T1000 (cell line): ENCODE results near the gene HTRA1.
A peak's percentile ranks its signal among the peaks of the same experiment; 100 is the strongest.

Experiments
- DNase-seq: peaks from one replicate; lab custom pipeline; 2025; ENCODE audit warnings: mixed read lengths; lab: John Stamatoyannopoulos, UW

Gene HTRA1

DNA sequence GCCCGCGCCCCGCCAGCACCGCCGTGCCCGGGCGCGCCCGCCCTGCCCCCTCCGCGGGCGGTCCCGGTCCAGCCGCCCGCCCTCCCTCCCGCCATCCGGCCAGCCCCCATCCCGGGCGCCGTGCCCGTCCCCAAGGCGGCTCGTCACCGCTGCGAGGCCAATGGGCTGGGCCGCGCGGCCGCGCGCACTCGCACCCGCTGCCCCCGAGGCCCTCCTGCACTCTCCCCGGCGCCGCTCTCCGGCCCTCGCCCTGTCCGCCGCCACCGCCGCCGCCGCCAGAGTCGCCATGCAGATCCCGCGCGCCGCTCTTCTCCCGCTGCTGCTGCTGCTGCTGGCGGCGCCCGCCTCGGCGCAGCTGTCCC is at the start of gene HTRA1:
TSS of gene HTRA1 (plus strand) at position 187 of the 362 bp plus-strand sequence. CDS start at position 287, 100 bp downstream.
- peak; percentile 33 for DNase-seq

DNA sequence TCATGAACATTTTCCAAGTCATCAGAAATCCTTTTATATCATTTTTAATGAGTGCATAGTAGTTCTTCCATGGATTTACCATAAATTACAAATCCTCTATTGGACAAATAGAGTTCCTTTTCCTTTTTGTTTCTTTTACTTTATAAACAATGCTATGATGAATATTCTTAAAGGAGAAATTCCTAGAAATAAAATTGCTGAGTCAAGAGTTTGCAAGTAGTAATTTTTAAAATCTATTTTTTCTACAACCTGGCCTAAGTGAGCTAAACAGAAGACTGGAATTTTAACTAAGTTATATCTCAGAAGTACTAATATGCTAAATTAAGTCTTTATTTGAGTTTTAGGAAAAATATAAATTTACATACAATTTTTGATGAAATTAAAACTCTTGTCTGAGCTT is 48.0 kb upstream of the HTRA1 start:
- DNase-seq: no peak

GRCh38 chr10:122417667-122418066 is 43.7 kb upstream of the HTRA1 start:
- DNase-seq: no peak

GRCh38 chr10:122419016-122419415 is 42.3 kb upstream of the HTRA1 start:
- no peak for DNase-seq

- DNase-seq: no peak
These were observed 41.3 kb upstream of the HTRA1 start for GRCh38 chr10:122419876-122420623.

DNA sequence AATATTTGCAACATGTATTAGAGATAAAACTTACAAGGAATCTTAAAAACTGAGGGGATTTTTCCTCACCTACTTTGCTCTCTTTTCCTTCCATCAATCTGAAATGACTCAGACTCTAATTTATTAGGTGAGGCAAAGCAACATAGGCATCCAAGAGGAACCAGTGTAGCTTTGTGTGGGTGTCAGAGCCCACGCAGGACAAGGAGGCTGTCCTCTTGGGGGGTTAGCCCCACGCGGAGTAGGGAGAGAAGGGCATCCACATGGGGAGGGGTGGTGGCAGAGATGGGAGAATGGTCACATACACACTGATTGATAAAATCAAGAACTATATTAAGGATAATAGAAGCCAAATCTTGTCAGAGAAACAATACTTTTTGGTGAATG is 40.7 kb upstream of the HTRA1 start:
- no peak for DNase-seq

- no peak for DNase-seq
These were observed 40.2 kb upstream of the HTRA1 start for GRCh38 chr10:122421054-122421625.

GRCh38 chr10:122421742-122422141 is 39.6 kb upstream of the HTRA1 start:
- no peak for DNase-seq

DNA sequence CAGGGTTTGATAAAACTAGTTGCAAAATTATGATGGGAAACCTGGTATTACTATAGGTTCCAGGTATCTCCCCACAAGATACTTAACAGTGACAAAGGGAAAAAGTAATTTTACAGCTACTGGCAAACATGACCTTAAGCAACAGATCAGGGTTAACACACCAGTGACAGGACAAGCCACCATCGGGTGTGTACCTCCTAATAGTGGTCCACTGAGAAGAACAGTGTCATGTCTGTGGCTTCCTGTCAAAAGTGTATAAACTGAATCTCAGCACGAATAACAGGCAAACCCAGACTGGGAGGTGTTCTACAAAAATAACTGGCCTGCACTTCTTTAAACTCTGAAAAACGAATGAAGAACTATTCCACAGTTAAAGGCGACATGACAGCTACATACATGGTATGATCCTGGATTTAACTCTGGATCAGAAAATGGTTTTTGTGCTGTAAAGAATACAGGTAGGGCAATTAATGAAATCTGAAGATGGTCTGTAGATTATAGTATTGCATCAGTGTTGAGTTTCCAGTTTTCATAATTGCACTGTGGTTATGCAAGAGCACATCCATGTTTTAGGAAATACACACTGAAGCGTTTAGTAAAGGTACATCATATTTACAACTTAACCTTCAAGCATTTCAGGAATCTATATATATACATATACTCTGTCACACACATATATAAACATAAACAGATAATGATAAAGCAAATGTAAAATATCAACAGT is 38.9 kb upstream of the HTRA1 start:
- DNase-seq: no peak

DNA sequence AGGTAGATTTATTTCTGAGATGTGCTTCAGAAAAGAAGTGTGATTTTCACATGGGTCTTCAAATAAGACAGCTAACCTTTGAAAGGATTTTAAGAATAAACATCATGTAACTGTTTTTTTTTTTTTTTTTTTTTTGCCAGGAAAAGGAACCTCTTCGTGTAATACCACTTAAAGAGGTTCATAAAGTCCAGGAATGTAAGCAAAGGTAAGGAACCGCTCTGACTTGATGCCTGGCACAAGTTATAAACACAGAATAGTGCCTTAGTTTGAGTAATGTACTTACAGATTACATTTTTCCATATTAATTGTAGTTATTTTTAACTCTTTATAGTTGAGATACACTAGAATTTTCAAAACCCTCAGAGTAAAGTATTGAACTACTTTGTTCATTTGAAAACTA is 37.3 kb upstream of the HTRA1 start:
- DNase-seq: no peak

DNA sequence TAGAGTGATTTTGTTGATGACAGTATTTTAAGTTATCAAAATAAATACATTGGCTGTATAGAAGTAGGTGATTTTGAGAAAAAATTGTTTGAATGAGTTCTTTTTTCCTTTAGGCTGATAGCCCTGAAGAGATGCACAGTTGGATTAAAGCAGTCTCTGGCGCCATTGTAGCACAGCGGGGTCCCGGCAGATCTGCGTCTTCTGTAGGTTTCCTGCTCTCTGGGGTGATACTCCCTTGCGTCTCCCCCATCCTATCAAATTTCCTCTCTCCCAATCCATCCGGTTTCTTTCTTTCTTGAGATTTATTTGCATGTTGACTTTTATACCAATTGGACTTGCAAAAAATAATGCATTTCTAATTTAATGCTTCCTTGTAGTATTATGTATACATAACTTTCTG is 34.5 kb upstream of the HTRA1 start:
- no peak for DNase-seq

DNA sequence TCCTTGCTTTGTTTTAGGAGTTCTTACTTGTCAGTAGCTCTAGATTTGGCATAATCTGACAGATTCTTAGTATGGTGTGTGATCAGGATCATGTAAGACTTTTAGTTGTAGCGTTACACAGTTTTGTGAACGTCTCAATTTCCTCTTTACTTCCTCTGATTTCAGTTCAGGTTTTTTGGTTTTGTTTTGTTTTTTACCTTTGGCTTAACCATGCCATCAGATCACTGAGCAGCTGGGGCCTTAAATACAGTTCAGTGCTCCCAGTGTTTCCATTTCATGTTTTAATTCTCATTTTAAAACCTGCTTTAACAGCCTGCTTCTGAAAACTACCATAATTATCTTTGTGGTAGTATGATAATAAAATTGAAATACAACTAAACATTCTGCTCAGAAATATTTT is 34.1 kb upstream of the HTRA1 start:
- DNase-seq: no peak

DNA sequence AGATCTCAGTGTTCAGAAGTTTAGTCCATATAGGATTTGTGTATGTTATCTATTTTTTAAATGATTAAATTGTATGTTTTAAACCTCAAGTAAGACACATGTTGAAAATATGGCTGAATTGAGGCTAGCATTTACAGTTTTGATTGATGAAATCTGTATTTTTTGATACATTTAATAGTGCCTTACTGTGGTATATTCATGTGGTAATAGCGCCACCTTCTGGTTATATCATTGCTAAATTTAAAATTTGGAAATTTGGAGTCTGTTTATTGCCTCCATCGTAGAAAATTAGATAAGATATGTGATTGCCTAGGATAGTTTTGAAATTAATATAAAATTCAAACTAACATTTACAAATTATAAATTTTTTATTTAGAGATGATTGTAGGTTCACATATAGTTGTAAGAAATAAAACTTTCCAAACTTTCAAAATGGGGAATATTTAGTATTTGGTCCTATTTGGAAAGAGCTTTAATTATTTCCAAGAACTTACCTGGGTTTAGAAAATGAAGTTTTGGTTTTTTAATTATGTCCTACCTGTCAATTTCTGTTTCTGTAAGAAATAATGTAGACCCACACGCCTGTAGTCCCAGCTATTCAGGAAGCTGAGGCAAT is 26.0 kb upstream of the HTRA1 start:
- DNase-seq: no peak

DNA sequence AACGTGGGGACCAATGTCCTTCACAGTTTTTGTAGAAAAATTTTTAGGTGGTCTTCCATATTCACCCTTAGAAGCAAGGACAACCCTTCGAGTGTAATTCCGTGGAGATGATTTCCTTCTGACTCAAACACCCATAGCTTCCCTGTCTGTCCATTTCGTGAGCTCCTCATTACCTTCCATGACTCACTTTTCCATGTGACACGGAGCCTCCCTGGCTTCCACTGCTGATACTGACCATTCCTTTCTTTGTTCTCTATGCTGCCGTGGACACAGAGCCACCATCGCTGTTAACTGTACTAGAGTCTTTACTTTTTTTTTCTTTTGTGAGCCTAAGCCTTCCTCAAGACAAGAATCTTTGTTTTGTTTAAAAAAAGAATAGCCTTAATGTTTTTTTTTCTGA is 19.4 kb upstream of the HTRA1 start:
- DNase-seq: no peak

DNA sequence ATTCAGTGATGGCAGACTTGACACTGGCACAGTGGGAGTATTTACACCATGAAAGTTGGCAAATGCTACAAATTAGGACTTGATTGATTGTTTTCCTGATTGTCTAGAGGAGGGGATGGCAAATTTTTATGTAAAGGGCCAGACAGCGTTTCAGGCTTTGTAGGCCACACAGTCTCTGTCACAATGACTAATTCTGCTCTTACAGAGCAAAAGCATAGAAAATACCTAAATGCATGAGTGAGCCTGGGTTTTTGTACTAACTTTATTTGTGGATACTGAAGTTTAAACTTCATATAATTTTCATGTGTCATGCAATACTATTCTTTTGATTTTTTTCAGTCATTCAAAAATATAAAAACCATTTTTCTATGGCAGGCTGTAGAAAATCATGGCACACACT is 15.9 kb upstream of the HTRA1 start:
- no peak for DNase-seq

GRCh38 chr10:122445904-122446303 is 15.4 kb upstream of the HTRA1 start:
- DNase-seq: no peak

- DNase-seq: no peak
These were observed 14.5 kb upstream of the HTRA1 start for GRCh38 chr10:122446668-122447423.

DNA sequence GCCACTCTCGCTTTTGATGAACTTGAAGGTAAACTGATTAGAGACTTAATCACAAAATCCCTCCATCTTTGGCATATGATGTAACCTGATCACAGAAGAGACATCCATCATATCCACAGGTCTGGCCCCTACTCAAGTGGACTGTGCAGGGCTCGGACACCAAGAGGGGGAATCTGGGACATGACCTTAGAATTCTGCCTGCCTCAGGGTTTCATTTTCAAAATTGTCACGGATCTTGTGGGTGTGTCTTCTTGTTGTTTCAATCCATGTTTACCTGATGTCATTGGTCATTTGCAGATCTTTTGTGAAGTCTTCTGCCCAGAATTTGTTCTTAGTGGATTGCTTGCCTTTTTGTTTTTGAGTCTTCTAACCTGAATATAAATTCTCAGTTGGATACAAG is 12.8 kb upstream of the HTRA1 start:
- no peak for DNase-seq

DNA sequence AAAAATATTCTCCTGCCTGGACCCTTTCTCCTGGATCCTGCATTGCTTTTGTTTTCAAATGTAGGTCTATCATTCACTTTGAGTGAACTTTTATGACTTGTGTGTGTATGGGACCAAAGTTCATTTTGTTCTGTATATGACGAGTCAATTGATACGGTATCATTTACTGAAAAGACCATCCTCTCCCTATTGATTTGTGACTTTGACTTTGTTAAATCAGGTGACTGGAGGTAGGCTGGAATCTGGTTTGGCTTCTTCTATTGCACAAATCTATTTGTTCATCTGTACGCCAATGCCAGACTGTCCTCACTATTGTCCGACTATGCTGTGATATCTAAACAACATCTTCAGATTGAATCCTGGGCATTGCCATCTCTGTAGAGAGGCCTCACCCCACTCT is 12.2 kb upstream of the HTRA1 start:
- DNase-seq: no peak

- DNase-seq: no peak
These were observed 10.9 kb upstream of the HTRA1 start for GRCh38 chr10:122450353-122450990.

DNA sequence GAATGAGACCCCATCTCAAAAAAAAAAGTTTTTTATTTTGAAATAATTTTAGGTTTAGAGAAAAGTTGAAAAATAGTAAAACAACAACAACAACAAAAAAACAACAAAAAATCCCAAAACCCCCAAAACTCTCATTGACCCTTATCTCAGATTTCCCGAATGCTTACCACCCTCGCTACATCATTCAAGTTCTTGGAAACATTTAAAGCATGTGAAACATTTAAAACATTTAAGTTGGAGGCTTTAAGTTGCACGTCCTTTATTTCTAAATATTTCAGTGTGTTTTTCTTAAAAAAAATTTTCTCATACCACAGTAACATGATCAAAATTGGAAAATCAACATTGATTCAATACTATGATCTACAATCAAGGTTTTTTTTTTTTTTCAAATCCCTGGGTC is 7.3 kb upstream of the HTRA1 start:
- no peak for DNase-seq

GRCh38 chr10:122454603-122455080 is 6.7 kb upstream of the HTRA1 start, which contains the start of gene ARMS2:
ARMS2 (plus strand) TSS chr10:122454653; CDS start chr10:122454728, 75 bp downstream.
- DNase-seq: no peak
